CD14-positive monocyte (primary cell): ENCODE measurements around the gene PAM. TPM values are rescaled to one million over a fixed set of nuclear protein-coding genes. Genes with fewer than 3 reads are reported as not detected.

ENCODE experiments used
- DNase-seq, 3 donors: peaks; one replicate each; pipeline ENCODE4 v3.0.0-alpha.2; 2011 to 2022
- H2AFZ ChIP-seq: 2 replicates; pipeline ENCODE4 v1.6.0; 2012; ENCODE audit warnings: mild to moderate bottlenecking, low read depth, low read length, inconsistent platforms; ENCODE audit not compliant: insufficient read depth, poor library complexity, severe bottlenecking
- H3K27ac ChIP-seq, 2 donors: 1 replicate in 1 of 2; 2 replicates in 1 of 2; pipeline ENCODE4 v1.5.1; 2012 to 2013; ENCODE audit warnings: low read length in 2 of 2, control low read depth in 1 of 2, inconsistent platforms in 1 of 2, low read depth in 1 of 2, mild to moderate bottlenecking in 1 of 2
- H3K27me3 ChIP-seq, 2 donors: one replicate each; pipeline versions ENCODE4 v1.6.0 to v1.6.1; 2011 to 2013; ENCODE audit warnings: low read length in 2 of 2; ENCODE audit not compliant: control insufficient read depth in 2 of 2, insufficient read depth in 2 of 2
- H3K36me3 ChIP-seq, 2 donors: replicated peaks in 1 of 2; 1 replicate in 1 of 2; 2 replicates in 1 of 2; pipeline versions ENCODE4 v1.5.1 to v1.6.1; 2012 to 2013; ENCODE audit warnings: low read length in 2 of 2, control low read depth in 1 of 2, inconsistent platforms in 1 of 2, mild to moderate bottlenecking in 1 of 2; ENCODE audit not compliant: insufficient read depth in 2 of 2, control insufficient read depth in 1 of 2
- H3K4me1 ChIP-seq, 2 donors: 1 replicate in 1 of 2; 2 replicates in 1 of 2; pipeline versions ENCODE4 v1.5.1 to v1.6.1; 2012 to 2013; ENCODE audit warnings: low read length in 2 of 2, control low read depth in 1 of 2, inconsistent platforms in 1 of 2, mild to moderate bottlenecking in 1 of 2, moderate library complexity in 1 of 2; ENCODE audit not compliant: insufficient read depth in 2 of 2, control insufficient read depth in 1 of 2
- H3K4me2 ChIP-seq: replicated peaks from 2 replicates; pipeline ENCODE3; 2012; ENCODE audit warnings: low read length, moderate library complexity, mild to moderate bottlenecking; ENCODE audit not compliant: poor library complexity, severe bottlenecking; ENCODE audit errors: extremely low read depth
- H3K4me3 ChIP-seq, 3 experiments: fragments of 200-600 bp in 1 of 3; sonication (generic) in 1 of 3; replicated peaks in 1 of 3; 1 replicate in 2 of 3; 2 replicates in 1 of 3; pipeline ENCODE4 v1.5.1; 2011 to 2013; ENCODE audit warnings: low read length in 3 of 3, mild to moderate bottlenecking in 3 of 3, control low read depth in 2 of 3, low read depth in 2 of 3, inconsistent platforms in 1 of 3, moderate library complexity in 1 of 3
- H3K79me2 ChIP-seq: 2 replicates; pipeline ENCODE4 v1.6.0; 2012; ENCODE audit warnings: mild to moderate bottlenecking, control low read depth, inconsistent platforms, low read length, moderate library complexity; ENCODE audit not compliant: insufficient read depth
- H3K9ac ChIP-seq: 2 replicates; pipeline ENCODE4 v1.6.0; 2017; ENCODE audit warnings: low read length, mild to moderate bottlenecking; ENCODE audit not compliant: insufficient read depth, poor library complexity, severe bottlenecking
- H3K9me3 ChIP-seq, 2 donors: replicated peaks in 1 of 2; 1 replicate in 1 of 2; 2 replicates in 1 of 2; pipeline versions ENCODE4 v1.5.1 to v1.6.1; 2012 to 2013; ENCODE audit warnings: low read length in 2 of 2, control low read depth in 1 of 2; ENCODE audit not compliant: control insufficient read depth in 1 of 2, insufficient read depth in 1 of 2
- H4K20me1 ChIP-seq: 2 replicates; pipeline ENCODE4 v1.6.0; 2012; ENCODE audit warnings: mild to moderate bottlenecking, low read length, control low read depth, moderate library complexity; ENCODE audit not compliant: insufficient read depth
- H3K27ac Mint-ChIP-seq, 7 donors: one replicate each; pipeline ENCODE4 v1.8.0; 2020; ENCODE audit warnings: mild to moderate bottlenecking in 7 of 7, mixed read lengths in 7 of 7, moderate library complexity in 6 of 7, inconsistent platforms in 2 of 7
- H3K27me3 Mint-ChIP-seq, 3 donors: one replicate each; pipeline ENCODE4 v1.8.0; 2021 to 2022; ENCODE audit warnings: low read depth in 3 of 3, mild to moderate bottlenecking in 3 of 3, mixed read lengths in 3 of 3, moderate library complexity in 3 of 3, inconsistent platforms in 1 of 3
- H3K36me3 Mint-ChIP-seq, 2 donors: one replicate each; pipeline ENCODE4 v1.8.0; 2020; ENCODE audit warnings: mixed read lengths in 2 of 2, inconsistent platforms in 1 of 2, mild to moderate bottlenecking in 1 of 2
- H3K4me1 Mint-ChIP-seq: one replicate; pipeline ENCODE4 v1.8.0; 2020; ENCODE audit warnings: mild to moderate bottlenecking, mixed read lengths
- H3K4me3 Mint-ChIP-seq, 2 donors: one replicate each; pipeline ENCODE4 v1.8.0; 2020; ENCODE audit warnings: mild to moderate bottlenecking in 2 of 2, mixed read lengths in 2 of 2, moderate library complexity in 1 of 2
- H3K9me3 Mint-ChIP-seq, 7 donors: one replicate each; pipeline ENCODE4 v1.8.0; 2020 to 2022; ENCODE audit warnings: mixed read lengths in 7 of 7, mild to moderate bottlenecking in 6 of 7, moderate library complexity in 6 of 7, inconsistent platforms in 2 of 7
- WGBS: methylation state at CpG from one replicate; pipeline ENCODE4 v1.1.5; 2013; ENCODE audit warnings: missing lambda C conversion rate; ENCODE audit not compliant: insufficient coverage; 5-methylcytosine and 5-hydroxymethylcytosine counted together
- intact Hi-C, 2 donors: fragments of 100-400 bp; cut with micrococcal nuclease; formaldehyde crosslinking; loops; one replicate each; pipeline versions ENCODE4 v1.15.0 to v1.15.1; 2023
- polyA plus RNA-seq, 3 donors: library from polyadenylated mRNA; depleted of rRNA in 1 of 3; unstranded in 2 of 3; stranded (reverse) in 1 of 3; fragments of 300-500 nt in 2 of 3; fragments of >200 nt in 1 of 3; fragmentation: Illumina TruSeq in 2 of 3; gene quantifications; 1 replicate in 2 of 3; 2 replicates in 1 of 3; pipeline ENCODE4 v1.2.3, GENCODE V29; 2012 to 2021
- TF ChIP-seq, protein P1 (sequence below): fragments of 200-600 bp; IDR thresholded peaks from one replicate; pipeline ENCODE4 v1.8.0; 2022; ENCODE audit warnings: antibody characterized with exemption, mild to moderate bottlenecking

PAM gene
- polyA plus RNA-seq, 3 donors: 11.8 to 27.4 (median 12.8) TPM

DNA sequence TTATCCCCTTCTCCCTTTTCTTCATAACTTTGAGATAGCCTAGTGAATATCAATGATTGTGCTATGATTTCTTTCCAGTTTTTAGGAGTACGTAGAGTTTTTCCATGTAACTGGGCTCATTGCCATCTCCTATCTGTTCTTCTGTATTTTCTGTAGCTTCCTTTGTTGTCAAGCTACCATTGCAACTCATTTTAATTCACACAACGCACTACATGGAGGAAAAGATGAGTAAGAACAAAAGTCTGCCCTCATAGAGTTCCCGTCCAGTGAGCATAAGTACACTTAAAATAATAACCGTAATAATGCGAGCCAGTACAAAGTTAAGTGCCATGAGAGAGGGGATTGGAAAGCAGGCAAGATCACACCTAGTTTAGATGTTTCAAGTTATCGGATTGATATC lies 177.7 kb downstream of the PAM start:
- H3K9me3 ChIP-seq: no peaks in the 10 kb centered on the region
- no peak overlapping the region for H3K27ac ChIP-seq
- H3K27me3 Mint-ChIP-seq: no peaks in the 10 kb centered on the region
- intact Hi-C loops: no loop called here
- DNase-seq: no peak
- no peak overlapping the region for H3K9ac ChIP-seq
- H3K27ac Mint-ChIP-seq: no peak overlapping the region
- TF ChIP-seq, protein P1, sequence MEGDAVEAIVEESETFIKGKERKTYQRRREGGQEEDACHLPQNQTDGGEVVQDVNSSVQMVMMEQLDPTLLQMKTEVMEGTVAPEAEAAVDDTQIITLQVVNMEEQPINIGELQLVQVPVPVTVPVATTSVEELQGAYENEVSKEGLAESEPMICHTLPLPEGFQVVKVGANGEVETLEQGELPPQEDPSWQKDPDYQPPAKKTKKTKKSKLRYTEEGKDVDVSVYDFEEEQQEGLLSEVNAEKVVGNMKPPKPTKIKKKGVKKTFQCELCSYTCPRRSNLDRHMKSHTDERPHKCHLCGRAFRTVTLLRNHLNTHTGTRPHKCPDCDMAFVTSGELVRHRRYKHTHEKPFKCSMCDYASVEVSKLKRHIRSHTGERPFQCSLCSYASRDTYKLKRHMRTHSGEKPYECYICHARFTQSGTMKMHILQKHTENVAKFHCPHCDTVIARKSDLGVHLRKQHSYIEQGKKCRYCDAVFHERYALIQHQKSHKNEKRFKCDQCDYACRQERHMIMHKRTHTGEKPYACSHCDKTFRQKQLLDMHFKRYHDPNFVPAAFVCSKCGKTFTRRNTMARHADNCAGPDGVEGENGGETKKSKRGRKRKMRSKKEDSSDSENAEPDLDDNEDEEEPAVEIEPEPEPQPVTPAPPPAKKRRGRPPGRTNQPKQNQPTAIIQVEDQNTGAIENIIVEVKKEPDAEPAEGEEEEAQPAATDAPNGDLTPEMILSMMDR: no peak
- no peak overlapping the region for H3K4me2 ChIP-seq
- no peak overlapping the region for H3K4me3 ChIP-seq
- no peaks in the 10 kb centered on the region for H3K4me1 ChIP-seq
- no peaks in the 10 kb centered on the region for H3K4me1 Mint-ChIP-seq
- H3K4me3 Mint-ChIP-seq: no peak overlapping the region
- peaks cover 0 to 9% of the 10 kb centered on the region in 2 donors for H3K36me3 Mint-ChIP-seq
- no peaks in the 10 kb centered on the region for H3K36me3 ChIP-seq
- no peaks in the 10 kb centered on the region for H4K20me1 ChIP-seq
- no peaks in the 10 kb centered on the region for H3K9me3 Mint-ChIP-seq
- H3K79me2 ChIP-seq: no peaks in the 10 kb centered on the region
- H3K27me3 ChIP-seq: no peaks in the 10 kb centered on the region
- no peak overlapping the region for H2AFZ ChIP-seq
- WGBS: no CpG with 5 or more reads among the region's 6 CpGs

GRCh38 chr5:102933316-102933715 lies 178.2 kb downstream of the PAM start:
- Histone ChIP-seq H4K20me1 (no peaks in the 10 kb centered on the region), H3K36me3 (no peaks in the 10 kb centered on the region), H3K9ac (no peak overlapping the region), H3K27ac (no peak overlapping the region), H2AFZ (no peak overlapping the region), H3K4me2 (no peak overlapping the region), H3K4me3 (no peak overlapping the region), H3K79me2 (no peaks in the 10 kb centered on the region), H3K27me3 (no peaks in the 10 kb centered on the region), H3K4me1 (no peaks in the 10 kb centered on the region), H3K9me3 (no peaks in the 10 kb centered on the region)
- WGBS: 100% methylated on average over 1 of the region's 1 CpG
- TF ChIP-seq, protein P1: no peak
- no peak overlapping the region for H3K4me3 Mint-ChIP-seq
- no peak for DNase-seq
- peaks cover 0 to 9% of the 10 kb centered on the region in 2 donors for H3K36me3 Mint-ChIP-seq
- no peaks in the 10 kb centered on the region for H3K27me3 Mint-ChIP-seq
- H3K4me1 Mint-ChIP-seq: no peaks in the 10 kb centered on the region
- H3K27ac Mint-ChIP-seq: no peak overlapping the region
- no peaks in the 10 kb centered on the region for H3K9me3 Mint-ChIP-seq
- intact Hi-C loops: no loop called here
